CD4-positive, CD25-positive, alpha-beta regulatory T cell (primary cell): ENCODE results near the gene TRHDE. TPM values are rescaled to one million over a fixed set of nuclear protein-coding genes. Genes with fewer than 3 reads are reported as not detected.

ENCODE experiments used
- ATAC-seq, 2 donors: fragments of 150-1000 bp; cut with Tn5 transposase; one replicate each; pipeline ENCODE4 v1.10.0; 2021; ENCODE audit warnings: low read depth in 2 of 2, moderate number of reproducible peaks in 2 of 2, moderate library complexity in 1 of 2
- DNase-seq, 3 donors: peaks; one replicate each; pipeline versions ENCODE4 v3.0.0 to v3.0.0-alpha.2; 2012 to 2022; ENCODE audit warnings: mixed read lengths in 1 of 3
- H3K27ac ChIP-seq: one replicate; pipeline ENCODE4 v1.7.0; 2013; ENCODE audit warnings: mild to moderate bottlenecking, low read length; ENCODE audit not compliant: insufficient read depth, poor library complexity, severe bottlenecking
- H3K27me3 ChIP-seq: one replicate; pipeline ENCODE4 v1.7.0; 2013; ENCODE audit warnings: low read length; ENCODE audit not compliant: control insufficient read depth, insufficient read depth
- H3K36me3 ChIP-seq: one replicate; pipeline ENCODE4 v1.7.0; 2013; ENCODE audit warnings: mild to moderate bottlenecking, low read length, moderate library complexity; ENCODE audit not compliant: control insufficient read depth, insufficient read depth
- H3K4me1 ChIP-seq: 2 replicates; pipeline ENCODE4 v1.7.0; 2013; ENCODE audit warnings: mild to moderate bottlenecking, low read length; ENCODE audit not compliant: insufficient read depth, control insufficient read depth, poor library complexity, severe bottlenecking
- H3K4me3 ChIP-seq: one replicate; pipeline ENCODE4 v1.7.0; 2013; ENCODE audit warnings: low read depth, mild to moderate bottlenecking, low read length, moderate library complexity
- H3K9me3 ChIP-seq, 2 experiments: 1 replicate in 1 of 2; 2 replicates in 1 of 2; pipeline ENCODE4 v1.7.0; 2013; ENCODE audit warnings: low read length in 2 of 2, mild to moderate bottlenecking in 1 of 2, moderate library complexity in 1 of 2; ENCODE audit not compliant: control insufficient read depth in 2 of 2
- H3K27ac Mint-ChIP-seq, 3 donors: one replicate each; pipeline ENCODE4 v1.8.0; 2020 to 2022; ENCODE audit warnings: mild to moderate bottlenecking in 3 of 3, mixed read lengths in 3 of 3, moderate library complexity in 2 of 3
- H3K27me3 Mint-ChIP-seq: one replicate; pipeline ENCODE4 v1.8.0; 2022; ENCODE audit warnings: mild to moderate bottlenecking, mixed read lengths
- H3K36me3 Mint-ChIP-seq: one replicate; pipeline ENCODE4 v1.8.0; 2020; ENCODE audit warnings: mixed read lengths
- H3K4me1 Mint-ChIP-seq, 4 donors: one replicate each; pipeline ENCODE4 v1.8.0; 2020 to 2022; ENCODE audit warnings: mixed read lengths in 4 of 4, mild to moderate bottlenecking in 1 of 4
- H3K4me3 Mint-ChIP-seq, 4 donors: one replicate each; pipeline ENCODE4 v1.8.0; 2020 to 2022; ENCODE audit warnings: mild to moderate bottlenecking in 4 of 4, mixed read lengths in 4 of 4, moderate library complexity in 3 of 4
- H3K9me3 Mint-ChIP-seq, 7 donors: one replicate each; pipeline ENCODE4 v1.8.0; 2020 to 2022; ENCODE audit warnings: mixed read lengths in 7 of 7, mild to moderate bottlenecking in 3 of 7, moderate library complexity in 2 of 7
- polyA plus RNA-seq, 4 donors: library from polyadenylated mRNA; unstranded; fragments of 300-500 nt; fragmentation: Illumina TruSeq; gene quantifications; one replicate each; pipeline ENCODE4 v1.2.3, GENCODE V29; 2021
- total RNA-seq: library from RNA; stranded (reverse); gene quantifications from one replicate; pipeline ENCODE4 v1.2.3, GENCODE V29; 2022

Gene TRHDE
- total and polyA plus RNA-seq, 5 donors from 2014 or later = not detected

DNA sequence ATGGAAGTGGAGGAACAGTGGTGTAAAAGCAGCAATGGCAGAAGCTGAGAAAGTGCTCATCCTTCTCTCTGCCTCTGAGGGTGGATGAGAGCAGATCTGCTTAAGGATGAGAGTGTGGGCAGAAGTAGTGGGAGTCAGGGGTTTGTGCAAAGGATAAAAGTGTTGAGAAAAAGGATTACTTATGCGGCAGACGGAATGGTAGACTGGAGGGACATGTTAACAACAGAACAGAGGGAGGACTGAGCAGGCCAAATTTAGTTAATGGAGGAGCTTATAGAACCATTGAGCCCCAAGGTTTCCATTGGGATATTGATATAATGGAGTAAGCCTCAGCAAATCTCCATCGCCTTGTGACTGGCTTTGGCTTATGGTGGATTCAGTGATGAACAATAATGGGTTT lies 25.5 kb downstream of the TRHDE start:
- DNase-seq (no peak), ATAC-seq (no peak)
- Histone ChIP-seq H3K36me3 (no peaks in the 10 kb centered on the region), H3K9me3 (no peaks in the 10 kb centered on the region), H3K4me3 (no peak overlapping the region), H3K4me1 (no peaks in the 10 kb centered on the region), H3K27ac (no peak overlapping the region), H3K27me3 (no peaks in the 10 kb centered on the region)
- no peaks in the 10 kb centered on the region for H3K4me1 Mint-ChIP-seq
- no peak overlapping the region for H3K27ac Mint-ChIP-seq
- H3K9me3 Mint-ChIP-seq = peaks cover 0 to 7% (median 2%) of the 10 kb centered on the region in 7 donors
- H3K27me3 Mint-ChIP-seq = no peaks in the 10 kb centered on the region
- no peaks in the 10 kb centered on the region for H3K36me3 Mint-ChIP-seq
- no peak overlapping the region for H3K4me3 Mint-ChIP-seq

DNA sequence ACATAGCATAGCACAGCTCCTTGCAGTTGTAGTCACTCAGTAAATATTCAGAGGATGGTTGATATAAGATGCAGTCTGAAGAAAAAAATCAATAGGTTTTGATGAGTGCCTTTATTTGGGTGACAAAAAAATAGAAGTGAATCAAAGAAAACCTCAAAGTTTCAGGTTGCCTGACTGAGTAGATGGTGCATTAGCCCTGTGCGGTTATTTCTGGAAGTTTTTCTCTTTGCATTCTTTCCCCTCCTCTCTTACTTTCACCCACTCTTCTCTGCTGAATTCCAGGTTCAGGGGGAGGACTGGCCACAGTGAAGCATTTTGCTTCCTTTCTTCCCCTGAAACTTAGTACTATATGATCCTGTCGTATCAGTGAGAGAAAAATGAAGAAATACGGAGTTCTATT lies 28.6 kb downstream of the TRHDE start:
- Histone ChIP-seq H3K27ac (no peak overlapping the region), H3K27me3 (no peaks in the 10 kb centered on the region), H3K36me3 (no peaks in the 10 kb centered on the region), H3K4me1 (no peaks in the 10 kb centered on the region), H3K9me3 (no peaks in the 10 kb centered on the region), H3K4me3 (no peak overlapping the region)
- Mint-ChIP-seq H3K27me3 (no peaks in the 10 kb centered on the region), H3K27ac (no peak overlapping the region), H3K36me3 (no peaks in the 10 kb centered on the region), H3K9me3 (peaks cover 0 to 5% (median 2%) of the 10 kb centered on the region in 7 donors), H3K4me1 (no peaks in the 10 kb centered on the region), H3K4me3 (no peak overlapping the region)
- ATAC-seq = no peak
- no peak for DNase-seq

GRCh38 chr12:72304751-72305150 lies 32.6 kb downstream of the TRHDE start:
- no peaks in the 10 kb centered on the region for H3K27me3 Mint-ChIP-seq
- no peaks in the 10 kb centered on the region for H3K27me3 ChIP-seq
- peaks cover 0 to 5% (median 2%) of the 10 kb centered on the region in 7 donors for H3K9me3 Mint-ChIP-seq
- H3K4me3 Mint-ChIP-seq = no peak overlapping the region
- H3K27ac ChIP-seq = no peak overlapping the region
- no peaks in the 10 kb centered on the region for H3K9me3 ChIP-seq
- no peak overlapping the region for H3K27ac Mint-ChIP-seq
- H3K36me3 ChIP-seq = no peaks in the 10 kb centered on the region
- H3K36me3 Mint-ChIP-seq = no peaks in the 10 kb centered on the region
- ATAC-seq = no peak
- DNase-seq = no peak
- H3K4me3 ChIP-seq = no peak overlapping the region
- no peaks in the 10 kb centered on the region for H3K4me1 Mint-ChIP-seq
- no peaks in the 10 kb centered on the region for H3K4me1 ChIP-seq

GRCh38 chr12:72307229-72307628 lies 35.1 kb downstream of the TRHDE start:
- no peak overlapping the region for H3K4me3 ChIP-seq
- H3K36me3 ChIP-seq = no peaks in the 10 kb centered on the region
- Mint-ChIP-seq H3K4me3 (no peak overlapping the region), H3K27me3 (no peaks in the 10 kb centered on the region), H3K9me3 (peaks cover 0 to 5% (median 2%) of the 10 kb centered on the region in 7 donors), H3K4me1 (no peaks in the 10 kb centered on the region), H3K27ac (no peak overlapping the region), H3K36me3 (no peaks in the 10 kb centered on the region)
- no peaks in the 10 kb centered on the region for H3K27me3 ChIP-seq
- H3K27ac ChIP-seq = no peak overlapping the region
- H3K4me1 ChIP-seq = no peaks in the 10 kb centered on the region
- ATAC-seq (no peak), DNase-seq (no peak)
- H3K9me3 ChIP-seq = no peaks in the 10 kb centered on the region

- ATAC-seq (no peak), DNase-seq (no peak)
- no peaks in the 10 kb centered on the region for H3K9me3 ChIP-seq
- Mint-ChIP-seq H3K9me3 (peaks cover 0 to 5% (median 0%) of the 10 kb centered on the region in 7 donors), H3K36me3 (no peaks in the 10 kb centered on the region), H3K27me3 (no peaks in the 10 kb centered on the region), H3K4me3 (no peak overlapping the region), H3K27ac (no peak overlapping the region), H3K4me1 (no peaks in the 10 kb centered on the region)
- H3K36me3 ChIP-seq = no peaks in the 10 kb centered on the region
- no peak overlapping the region for H3K27ac ChIP-seq
- no peaks in the 10 kb centered on the region for H3K27me3 ChIP-seq
- no peak overlapping the region for H3K4me3 ChIP-seq
- no peaks in the 10 kb centered on the region for H3K4me1 ChIP-seq
These were observed 39.8 kb downstream of the TRHDE start for GRCh38 chr12:72311946-72312345.

DNA sequence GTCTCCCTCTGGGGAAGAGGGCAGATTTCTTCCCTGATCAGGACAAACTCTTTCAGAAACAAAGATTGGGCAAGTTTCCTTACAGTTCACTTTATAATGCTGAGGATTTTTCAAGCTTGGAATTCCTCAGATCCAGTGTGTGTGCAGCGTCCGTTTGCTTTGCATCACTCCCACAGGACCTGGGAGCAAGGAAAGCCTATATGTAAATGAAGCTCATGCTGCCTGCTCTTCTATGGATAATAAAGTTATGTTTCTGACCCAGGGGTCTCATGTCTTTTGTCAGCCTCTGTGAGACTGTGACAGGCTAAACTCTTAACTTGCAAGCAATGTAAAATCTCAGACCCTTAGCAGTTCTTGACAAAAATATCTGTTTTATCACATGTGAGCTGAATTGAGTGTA lies 41.6 kb downstream of the TRHDE start:
- H3K4me1 Mint-ChIP-seq = no peaks in the 10 kb centered on the region
- no peak overlapping the region for H3K27ac Mint-ChIP-seq
- no peak overlapping the region for H3K4me3 Mint-ChIP-seq
- H3K9me3 Mint-ChIP-seq = peaks cover 0 to 4% (median 2%) of the 10 kb centered on the region in 7 donors
- ATAC-seq (no peak), DNase-seq (no peak)
- Histone ChIP-seq H3K27ac (no peak overlapping the region), H3K36me3 (no peaks in the 10 kb centered on the region), H3K9me3 (no peaks in the 10 kb centered on the region), H3K4me1 (no peaks in the 10 kb centered on the region), H3K27me3 (no peaks in the 10 kb centered on the region), H3K4me3 (no peak overlapping the region)
- H3K36me3 Mint-ChIP-seq = no peaks in the 10 kb centered on the region
- H3K27me3 Mint-ChIP-seq = no peaks in the 10 kb centered on the region

GRCh38 chr12:72315858-72316257 lies 43.7 kb downstream of the TRHDE start:
- ATAC-seq (no peak), DNase-seq (no peak)
- no peak overlapping the region for H3K4me3 Mint-ChIP-seq
- H3K27ac Mint-ChIP-seq = no peak overlapping the region
- no peaks in the 10 kb centered on the region for H3K27me3 ChIP-seq
- H3K36me3 Mint-ChIP-seq = no peaks in the 10 kb centered on the region
- no peaks in the 10 kb centered on the region for H3K4me1 ChIP-seq
- H3K27ac ChIP-seq = no peak overlapping the region
- peaks cover 0 to 5% (median 1%) of the 10 kb centered on the region in 7 donors for H3K9me3 Mint-ChIP-seq
- no peaks in the 10 kb centered on the region for H3K36me3 ChIP-seq
- no peaks in the 10 kb centered on the region for H3K9me3 ChIP-seq
- no peaks in the 10 kb centered on the region for H3K27me3 Mint-ChIP-seq
- no peaks in the 10 kb centered on the region for H3K4me1 Mint-ChIP-seq
- no peak overlapping the region for H3K4me3 ChIP-seq

- no peak for DNase-seq
- Histone ChIP-seq H3K36me3 (no peaks in the 10 kb centered on the region), H3K9me3 (no peaks in the 10 kb centered on the region), H3K4me3 (no peak overlapping the region), H3K27me3 (no peaks in the 10 kb centered on the region), H3K27ac (no peak overlapping the region), H3K4me1 (no peaks in the 10 kb centered on the region)
- Mint-ChIP-seq H3K4me3 (no peak overlapping the region), H3K36me3 (no peaks in the 10 kb centered on the region), H3K27ac (no peak overlapping the region), H3K9me3 (peaks cover 0 to 5% (median 2%) of the 10 kb centered on the region in 7 donors), H3K4me1 (no peaks in the 10 kb centered on the region), H3K27me3 (no peaks in the 10 kb centered on the region)
- ATAC-seq = no peak
These were observed 46.2 kb downstream of the TRHDE start for GRCh38 chr12:72318341-72318740.
